C1 segment of cervical spinal cord (tissue), 14 donors: ENCODE measurements around the gene MACROD2.

Experiments
- DNase-seq, 14 donors: peaks; one replicate each; lab custom pipeline; 2025; lab: John Stamatoyannopoulos, UW

MACROD2 gene

DNA sequence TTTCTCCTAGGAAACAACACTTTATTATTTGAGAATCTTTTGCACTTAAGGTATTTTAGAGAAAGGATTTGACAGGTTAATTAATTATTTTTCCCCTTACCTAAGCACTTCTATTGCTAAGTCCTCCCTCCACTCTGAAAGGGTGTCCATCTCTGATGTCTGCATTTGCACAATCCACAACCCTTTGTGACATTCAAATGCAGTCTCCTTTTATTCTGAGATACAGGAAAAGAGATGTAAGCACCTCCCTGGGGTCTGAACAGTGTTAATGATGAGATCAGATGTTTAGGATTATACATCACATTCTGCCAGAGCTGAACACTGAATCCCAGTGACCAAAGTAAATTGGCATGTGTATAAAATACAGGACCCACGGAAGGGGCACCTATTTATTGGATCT lies 1206.3 kb downstream of the MACROD2 start:
- no peak for DNase-seq

DNA sequence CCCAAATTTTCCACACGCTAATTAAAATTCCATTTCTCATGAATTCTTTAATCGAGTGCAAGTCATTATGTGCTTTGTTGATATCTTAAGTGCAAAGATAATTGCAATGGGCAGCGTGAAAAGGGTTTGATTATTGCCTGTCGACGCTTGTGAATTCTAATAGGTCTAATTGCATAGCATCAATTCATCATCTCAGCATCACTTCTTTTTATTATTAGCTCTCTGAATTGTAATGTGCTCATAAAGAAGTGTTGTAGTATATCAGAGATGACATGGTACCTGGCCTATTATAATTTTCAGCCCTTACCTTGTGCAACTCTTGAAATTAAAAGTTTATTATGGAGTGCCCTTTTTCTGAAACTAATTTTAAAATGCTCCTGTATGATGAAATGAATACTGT lies 1208.9 kb downstream of the MACROD2 start:
- DNase-seq = no peak

DNA sequence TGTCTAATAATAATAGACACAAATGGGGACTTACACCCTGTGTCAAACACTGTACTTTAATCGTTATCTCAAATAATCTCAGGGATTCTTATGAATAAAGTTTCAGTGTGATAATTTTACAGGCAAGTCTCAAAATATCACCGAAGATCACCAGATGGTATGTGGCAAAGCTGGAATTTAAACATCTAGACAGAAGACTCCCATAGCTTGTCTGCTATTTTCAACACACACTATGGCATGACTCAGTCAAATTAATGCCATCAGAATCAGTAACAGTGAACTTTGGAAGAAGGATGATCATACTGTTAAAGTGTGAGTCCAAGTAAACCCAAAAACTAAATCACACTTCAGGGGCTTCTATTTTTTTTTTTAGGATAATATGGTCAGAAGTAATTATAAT lies 1209.7 kb downstream of the MACROD2 start:
- DNase-seq = no peak

DNA sequence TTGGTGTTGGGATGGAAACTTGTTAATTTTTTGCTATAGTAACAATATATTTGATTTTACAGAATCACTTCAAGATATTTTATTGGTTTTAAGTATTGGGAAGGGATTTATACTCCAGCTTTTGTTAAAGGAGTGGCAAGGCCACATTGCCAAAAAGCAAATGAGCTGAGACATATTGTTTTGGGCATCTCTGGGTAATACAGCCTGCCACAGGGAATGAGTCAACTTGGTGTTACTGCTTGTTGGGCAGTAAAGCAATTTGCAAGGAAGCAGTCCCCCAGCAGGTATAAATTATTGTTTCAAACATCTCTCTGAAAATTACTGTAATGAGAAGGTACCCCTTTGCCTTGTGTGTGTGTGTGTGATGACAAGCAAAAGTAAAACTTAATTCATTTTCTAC lies 1210.4 kb downstream of the MACROD2 start:
- no peak for DNase-seq

DNA sequence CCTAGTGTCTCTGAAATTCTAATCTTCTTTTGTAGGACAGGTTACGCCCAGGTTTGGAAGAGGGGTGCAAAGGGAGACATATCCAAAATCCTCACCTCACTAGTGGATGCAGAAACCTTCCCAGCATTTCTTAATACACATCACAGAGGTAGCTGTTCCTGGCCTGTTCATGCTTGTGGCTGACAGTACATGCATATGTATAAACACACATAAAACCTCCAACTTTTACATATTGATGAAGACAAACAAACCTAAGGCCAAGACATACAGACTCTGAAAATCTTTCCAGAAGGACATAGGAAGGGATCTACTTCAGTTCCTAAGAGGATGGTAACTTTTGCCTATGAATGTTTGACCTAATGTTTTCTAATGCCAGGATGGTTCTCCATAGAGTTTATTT lies 1214.2 kb downstream of the MACROD2 start:
- DNase-seq = no peak

DNA sequence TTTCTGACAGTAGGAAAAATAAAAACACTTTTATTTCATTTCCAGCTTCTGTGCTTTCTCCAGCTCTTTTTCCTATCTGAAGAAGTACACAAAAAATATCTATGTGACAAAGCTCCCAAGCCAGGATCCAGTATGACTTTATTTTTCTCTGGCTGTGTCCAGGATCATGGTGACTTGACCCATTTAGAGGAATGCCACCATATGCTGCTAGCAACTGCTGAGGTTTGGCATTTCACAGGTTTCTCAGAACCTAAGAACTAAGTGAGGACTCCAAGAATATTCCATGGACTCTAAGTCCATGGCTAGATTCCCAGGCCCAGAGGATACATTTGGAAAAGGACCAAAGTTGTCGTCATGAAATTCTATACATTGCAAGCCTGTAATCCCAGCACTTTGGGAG lies 1218.7 kb downstream of the MACROD2 start:
- DNase-seq = peak in 1 of 14 donors; percentile 91

DNA sequence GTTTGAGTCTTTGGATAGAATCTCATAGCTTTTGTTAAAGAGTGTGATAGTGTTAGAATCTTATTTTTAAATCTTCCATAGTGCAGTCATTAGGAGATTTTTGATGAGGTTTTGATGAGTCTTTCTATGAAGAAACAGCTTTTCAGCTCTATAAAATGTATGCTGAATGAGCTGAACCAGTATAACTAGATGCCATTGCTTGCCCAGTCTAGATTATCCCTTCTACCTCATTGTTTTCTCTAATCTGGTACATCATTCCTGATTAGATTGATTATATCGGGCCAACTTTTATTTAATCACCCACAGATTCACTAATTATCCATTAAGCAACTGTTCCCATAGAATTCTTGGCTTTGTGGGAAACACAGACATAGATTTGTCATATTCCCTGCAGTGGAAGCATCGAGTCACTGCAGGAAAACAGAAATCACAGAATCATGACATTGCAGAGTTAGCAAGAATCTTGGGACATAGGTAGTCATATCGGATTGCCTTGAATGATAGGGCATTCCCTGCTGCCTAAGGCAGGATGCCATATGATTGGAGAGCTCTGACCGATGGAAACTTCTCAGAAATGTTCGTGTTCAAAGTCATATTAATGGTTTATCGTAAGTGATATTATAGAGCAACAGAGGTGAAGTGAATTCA lies 1224.8 kb downstream of the MACROD2 start:
- no peak for DNase-seq

DNA sequence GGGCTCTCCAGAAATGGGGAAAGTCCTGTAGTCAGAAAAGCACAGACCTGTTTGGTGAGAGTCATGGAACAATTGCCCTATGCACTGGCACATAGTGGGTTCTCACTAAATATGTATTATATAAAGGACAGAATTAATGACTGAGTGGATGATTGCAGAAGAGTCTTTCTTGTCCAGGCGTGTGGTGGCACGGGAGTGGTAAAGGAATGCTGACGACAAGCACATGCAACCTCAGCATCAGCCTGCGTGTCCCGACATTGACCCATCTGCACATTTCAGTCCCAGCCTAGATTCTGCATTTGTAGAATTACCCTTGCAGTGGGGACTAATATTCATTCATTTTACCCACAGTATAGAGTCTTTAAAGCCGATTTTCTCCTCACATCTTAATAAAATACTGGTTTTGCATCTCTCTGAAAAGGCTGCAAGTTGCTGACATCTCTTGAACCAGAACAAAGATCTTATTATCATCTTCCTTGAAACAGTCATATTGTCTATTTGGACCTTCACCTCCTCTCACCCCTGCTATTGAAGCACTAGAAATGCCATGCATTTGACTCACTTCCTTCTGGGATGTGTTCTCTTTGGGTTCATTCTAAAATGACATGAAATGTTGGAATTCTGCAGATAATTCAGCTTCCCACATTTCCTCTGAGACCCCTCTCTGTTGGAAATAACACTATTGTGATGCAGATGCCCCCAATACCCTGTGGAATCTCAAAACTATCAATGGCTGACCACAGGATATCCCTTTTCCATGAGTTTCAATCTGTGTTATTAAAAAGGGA lies 1225.7 kb downstream of the MACROD2 start:
- no peak for DNase-seq

DNA sequence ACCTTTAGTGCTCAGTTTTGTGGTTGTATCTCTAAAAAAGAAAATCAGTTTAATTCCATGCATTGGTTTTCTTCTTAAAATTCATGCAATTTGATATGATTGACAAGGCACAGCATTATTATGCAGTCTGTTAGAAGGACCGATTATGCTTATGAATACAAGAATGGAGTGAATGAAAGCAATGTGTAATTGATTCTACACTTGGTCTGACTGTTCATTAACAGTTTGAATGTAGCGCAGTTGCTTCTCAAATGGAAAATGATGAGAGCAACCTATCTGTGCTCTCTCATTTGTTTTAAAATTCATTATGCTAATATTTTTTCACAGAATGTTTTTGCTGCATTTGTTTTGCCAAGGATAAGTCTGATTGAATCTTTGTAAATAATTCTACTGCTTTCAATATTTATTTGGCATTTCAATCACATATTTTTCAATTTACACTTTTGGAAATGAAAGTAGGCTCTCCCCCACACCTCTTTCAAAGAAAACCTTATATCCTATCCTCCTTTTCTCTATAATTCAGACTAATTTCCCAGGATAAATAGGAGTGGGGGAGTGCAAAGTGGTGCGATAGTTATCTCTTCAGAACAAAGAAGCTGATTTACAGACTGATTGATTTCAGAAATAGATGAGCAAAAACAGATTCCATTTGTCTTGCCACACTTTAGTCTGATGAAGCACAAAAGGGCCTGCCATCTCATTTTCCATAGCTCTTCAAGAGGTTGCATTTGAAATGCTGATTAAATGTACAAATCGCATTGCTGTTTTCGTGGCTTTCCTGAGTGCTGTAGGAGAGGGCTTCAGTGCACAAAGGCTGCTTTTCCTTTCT lies 1227.4 kb downstream of the MACROD2 start:
- no peak for DNase-seq

DNA sequence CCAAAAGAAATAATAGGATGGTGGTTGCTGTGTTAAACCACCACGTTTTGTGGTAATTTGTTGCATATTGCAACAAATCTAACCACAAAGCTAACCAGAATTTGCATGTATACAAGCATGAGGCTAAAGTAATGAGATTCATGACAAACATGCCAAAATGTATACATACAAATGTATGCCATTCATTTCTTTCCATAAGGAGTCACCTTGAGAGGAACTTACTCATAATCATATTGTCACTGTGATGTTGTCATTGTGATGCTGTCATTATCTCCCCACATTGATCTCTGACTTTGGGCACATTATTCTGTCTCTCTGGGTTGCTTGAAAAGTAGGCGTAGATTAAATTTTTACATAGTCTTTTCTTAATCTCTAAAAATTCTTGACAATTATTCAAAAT lies 1228.9 kb downstream of the MACROD2 start:
- no peak for DNase-seq

DNA sequence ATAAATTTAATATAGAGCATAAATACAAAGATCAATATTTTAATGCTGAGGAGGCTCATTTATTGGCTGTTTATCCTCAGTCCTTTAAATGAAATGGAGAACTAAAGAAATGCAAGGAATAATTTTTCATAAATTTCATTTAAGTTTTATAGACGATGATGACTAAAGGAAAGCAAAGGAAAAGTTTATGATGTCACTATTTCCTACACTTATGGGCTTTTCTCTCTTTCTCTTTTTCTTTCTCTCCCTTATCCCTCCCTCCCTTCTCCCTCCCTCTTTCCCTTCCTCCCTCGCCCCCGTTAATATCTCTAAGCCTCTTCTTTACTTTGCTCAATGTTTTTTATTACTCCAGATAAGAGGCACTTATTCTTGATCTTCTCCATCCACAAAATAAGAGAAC lies 1231.8 kb downstream of the MACROD2 start:
- no peak for DNase-seq

DNA sequence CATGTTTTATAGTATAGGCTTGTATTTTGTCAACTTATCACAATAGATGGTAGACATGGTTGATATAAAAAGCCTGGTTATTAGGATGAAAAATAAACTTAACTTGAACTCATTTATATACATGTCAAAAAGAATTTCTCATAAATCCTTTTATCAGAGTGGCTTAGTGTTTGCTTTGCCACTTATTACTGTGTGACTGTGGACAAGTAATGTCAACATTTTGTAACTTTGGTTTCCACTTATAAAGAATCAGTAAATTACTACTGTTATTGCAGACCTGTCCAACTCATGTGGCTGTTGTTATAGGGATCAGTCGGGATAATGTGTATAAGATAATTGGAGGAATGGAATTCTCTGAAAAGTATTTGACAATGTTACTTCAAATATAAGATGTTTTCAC lies 1236.9 kb downstream of the MACROD2 start:
- no peak for DNase-seq

DNA sequence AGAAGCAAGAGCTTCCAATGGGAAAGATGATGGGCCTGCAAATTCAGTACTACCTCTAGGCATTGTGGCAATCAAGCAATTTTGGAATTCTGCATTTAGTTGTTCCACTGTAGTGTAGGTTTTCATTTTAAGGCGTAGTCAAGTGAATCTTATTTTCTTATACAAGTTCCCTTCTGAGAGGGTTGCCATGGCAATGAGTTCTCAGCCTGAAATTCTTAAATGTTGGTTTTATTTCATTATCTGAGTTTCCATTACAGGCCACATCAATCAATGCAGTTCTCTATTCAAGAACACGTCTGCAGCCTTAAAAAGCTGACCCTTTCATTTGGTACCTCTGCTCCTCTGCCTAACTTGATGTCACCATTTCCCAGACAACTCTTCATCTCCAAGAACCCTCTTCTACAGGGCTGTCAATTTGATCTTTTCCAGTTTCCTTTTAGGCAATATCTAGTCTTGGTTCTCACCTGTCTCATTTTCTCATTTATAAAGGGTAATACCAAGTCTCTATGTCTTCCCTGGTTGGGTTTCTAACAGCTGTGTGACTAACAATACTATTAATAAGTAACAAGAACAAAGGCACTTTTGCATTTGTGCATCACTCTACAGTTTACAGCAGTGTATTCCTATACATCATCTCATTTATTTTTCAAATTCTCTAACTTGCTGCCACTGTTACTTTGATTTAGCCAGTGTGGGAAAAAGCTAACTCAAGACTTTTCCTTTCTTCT lies 1240.3 kb downstream of the MACROD2 start:
- DNase-seq = no peak

DNA sequence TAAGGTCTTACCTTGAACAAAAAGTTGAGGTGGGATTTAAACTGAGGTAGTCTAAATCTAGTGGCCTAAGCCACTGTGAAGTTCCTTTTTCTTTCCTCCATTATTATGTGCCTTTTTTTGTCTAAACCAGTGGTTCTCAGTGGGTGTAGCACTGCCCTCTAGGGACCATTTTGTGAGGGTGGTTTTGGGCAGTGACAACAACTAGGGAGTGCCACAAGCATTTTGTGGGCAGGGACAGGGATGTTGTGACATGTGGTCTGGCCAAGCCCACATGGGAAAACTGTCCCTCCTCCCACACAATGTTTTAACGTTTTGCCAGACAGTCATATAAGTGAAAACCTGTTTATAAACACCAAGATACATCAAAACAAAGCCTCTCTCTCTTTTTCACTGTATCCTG lies 1241.5 kb downstream of the MACROD2 start:
- DNase-seq = no peak

DNA sequence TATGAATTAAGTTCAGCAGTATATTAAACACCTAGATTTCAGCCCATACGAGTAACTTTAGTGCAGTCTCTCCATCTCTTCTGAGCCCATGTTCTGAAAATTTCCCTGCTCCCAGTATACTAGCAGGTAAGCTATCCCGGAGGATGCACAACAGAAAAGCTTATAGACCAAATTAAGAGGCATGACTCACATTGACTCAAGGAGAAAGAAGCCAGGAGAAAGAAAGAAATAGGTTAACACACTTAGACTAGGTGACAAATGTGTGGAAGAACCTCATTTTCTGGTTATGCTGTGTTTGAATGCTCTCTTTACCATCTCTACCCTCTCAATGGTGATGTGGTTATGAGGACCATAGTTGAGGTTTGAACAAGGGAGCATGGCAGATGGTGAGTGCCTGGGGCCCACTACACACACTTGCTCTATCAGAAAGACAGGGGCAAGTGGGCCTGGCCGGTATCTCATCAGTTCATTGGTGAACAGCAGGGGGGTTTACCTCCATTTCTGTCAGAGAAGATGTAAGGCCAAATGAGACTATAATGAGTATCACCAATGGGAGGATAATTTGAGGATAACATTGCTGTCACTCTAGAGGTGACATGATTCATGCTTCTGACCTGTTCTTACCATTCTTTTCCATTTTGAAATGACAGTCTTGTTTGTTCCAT lies 1244.4 kb downstream of the MACROD2 start:
- no peak for DNase-seq

DNA sequence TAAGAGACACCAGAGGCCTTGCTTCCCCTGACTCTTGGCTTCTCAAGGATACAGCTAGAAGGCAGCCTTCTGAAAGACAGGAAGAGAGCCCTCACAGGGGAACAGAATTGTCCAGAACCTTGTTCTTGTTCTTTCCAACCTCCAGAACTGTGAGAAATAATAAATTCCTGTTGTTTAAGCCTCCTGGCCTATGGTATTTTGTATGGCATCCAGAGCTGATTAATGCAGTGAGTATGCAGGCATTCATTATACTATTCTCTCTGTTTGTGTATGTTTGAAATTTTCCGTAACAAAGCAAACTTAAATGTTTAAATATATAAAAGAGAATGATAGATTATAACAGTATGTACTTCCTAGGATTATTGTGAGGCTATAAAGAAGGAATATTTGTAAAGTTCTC lies 1245.5 kb downstream of the MACROD2 start:
- DNase-seq = no peak

DNA sequence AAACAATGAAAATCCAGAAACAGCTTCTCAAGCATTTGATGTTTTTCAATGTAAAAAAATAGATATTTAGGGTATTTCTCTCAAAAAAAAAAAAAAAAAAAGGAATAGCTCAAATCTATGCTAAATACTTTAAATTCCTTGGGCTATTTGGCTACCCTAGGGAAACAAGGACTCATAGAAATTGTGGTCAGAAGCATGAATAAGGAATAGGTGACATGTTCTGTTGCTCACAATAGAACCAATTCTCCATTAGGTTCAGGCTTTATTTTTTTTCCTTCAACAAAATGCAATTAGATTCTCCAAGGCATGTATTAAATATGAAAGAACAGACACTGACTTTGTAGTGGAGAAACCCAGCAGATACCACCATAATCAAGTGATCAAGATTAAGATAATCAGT lies 1246.4 kb downstream of the MACROD2 start:
- no peak for DNase-seq

DNA sequence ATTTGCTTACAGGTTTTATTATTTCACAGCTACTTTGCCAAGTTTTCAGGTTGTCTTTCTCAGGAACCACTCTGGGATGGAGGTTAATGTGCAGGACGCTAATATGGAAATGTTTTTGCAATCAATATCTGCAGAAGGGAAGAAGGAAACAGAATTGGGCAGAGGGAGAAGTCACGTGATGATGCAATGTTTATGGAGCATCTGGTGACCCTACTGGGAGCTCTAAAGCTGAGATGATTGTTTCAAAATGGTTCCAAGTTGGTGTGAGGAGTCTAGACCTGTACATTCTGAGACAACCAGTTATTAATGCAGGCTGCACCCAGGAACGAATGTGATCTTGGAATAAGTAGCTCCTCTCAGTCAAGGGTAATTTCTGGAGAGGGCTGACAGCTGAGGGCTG lies 1247.5 kb downstream of the MACROD2 start:
- peak in 1 of 14 donors; percentile 66 for DNase-seq

DNA sequence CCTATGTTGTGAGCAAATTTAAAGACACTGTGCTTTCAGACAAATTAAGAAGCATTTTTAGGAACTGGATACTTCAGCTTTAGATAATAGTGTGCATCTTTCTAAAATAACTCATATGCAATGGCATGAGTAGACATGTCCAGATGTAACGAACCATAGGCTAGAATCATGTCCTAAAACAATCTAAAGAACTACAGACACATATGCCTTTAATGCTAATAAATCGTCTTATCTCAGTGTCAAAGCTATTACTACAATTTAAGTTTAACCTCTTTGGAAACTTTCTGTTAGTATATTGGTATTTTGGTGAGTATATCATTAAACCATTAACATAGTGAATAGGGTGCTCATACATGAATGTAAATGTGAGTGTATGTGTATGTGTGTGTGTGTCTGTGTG lies 1250.6 kb downstream of the MACROD2 start:
- DNase-seq = no peak

DNA sequence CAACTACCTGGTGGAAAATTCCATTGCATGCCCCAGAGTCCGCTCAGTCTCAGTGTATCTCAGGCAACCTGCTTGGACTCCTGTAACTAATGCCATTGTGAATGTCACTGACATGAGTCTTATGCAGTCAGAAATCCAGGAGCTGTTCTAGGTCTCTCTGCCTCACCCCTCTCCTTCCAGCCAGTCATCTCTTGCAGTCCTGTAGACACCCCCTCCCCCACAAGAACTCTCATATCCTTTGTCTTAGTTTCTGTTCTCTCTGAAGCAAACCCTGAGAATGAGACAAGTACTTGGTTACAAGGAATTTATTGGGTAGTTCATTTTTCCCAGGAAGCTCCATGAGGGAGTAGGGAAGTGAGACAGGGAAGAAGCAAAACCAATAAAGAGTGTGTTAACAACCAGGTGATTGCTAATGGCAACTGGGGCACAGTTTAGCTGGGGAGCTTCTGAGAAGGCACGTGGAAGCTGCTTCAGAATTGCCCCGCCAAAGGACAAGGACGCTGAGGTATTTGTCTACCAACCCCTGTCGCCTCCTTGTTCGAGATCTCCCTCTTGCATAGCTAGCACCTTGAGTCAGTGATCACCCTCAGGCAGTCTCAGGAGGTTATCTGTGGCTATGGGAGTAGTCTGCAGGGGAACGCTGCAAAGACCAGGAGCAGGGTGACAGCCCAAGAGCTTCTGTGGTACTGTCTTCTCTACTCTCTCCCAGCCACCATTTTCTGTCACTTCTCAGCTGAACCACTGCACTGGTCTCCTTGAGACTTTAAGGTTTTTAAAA lies 1253.5 kb downstream of the MACROD2 start:
- no peak for DNase-seq

DNA sequence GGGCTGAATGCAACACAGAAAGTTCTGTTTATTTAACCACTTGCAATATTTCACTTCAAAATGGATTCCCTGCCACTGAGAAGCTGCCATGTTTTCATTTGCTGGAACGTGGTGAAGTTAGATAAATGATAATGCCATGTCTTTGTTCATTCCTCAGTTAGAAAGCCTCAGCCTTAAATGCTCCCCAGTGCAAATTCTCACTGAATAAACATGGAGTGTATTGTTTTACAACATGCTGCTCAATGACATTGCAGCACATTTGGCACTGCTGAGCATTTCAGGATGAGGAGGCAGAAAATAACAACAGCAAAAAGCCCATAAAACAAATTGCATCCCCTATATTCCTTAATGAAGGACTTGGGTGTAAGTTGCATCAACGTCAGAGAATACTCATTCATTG lies 1255.9 kb downstream of the MACROD2 start:
- no peak for DNase-seq
